Stomach (tissue), 4 donors: Measurements from ENCODE around the gene TMEM255B.

Experiments
- POLR2AphosphoS5 ChIP-seq, 3 donors: sonication (generic); formaldehyde crosslinking; IDR thresholded peaks; one replicate each; pipeline ENCODE4 v1.6.1; 2016; ENCODE audit warnings: antibody characterized with exemption in 3 of 3
- TF ChIP-seq, protein P1 (sequence below), 7 experiments: fragments of 450-650 bp in 4 of 7; fragments of 200-600 bp in 3 of 7; sonication (generic) in 3 of 7; IDR thresholded peaks; one replicate each; pipeline ENCODE4 v1.5.1; 2016 to 2019; ENCODE audit warnings: antibody characterized with exemption in 7 of 7, control low read depth in 2 of 7, mild to moderate bottlenecking in 1 of 7

GRCh38 chr13:113816254-113816929 is 57.4 kb downstream of the TMEM255B start:
- TF ChIP-seq, protein P1, sequence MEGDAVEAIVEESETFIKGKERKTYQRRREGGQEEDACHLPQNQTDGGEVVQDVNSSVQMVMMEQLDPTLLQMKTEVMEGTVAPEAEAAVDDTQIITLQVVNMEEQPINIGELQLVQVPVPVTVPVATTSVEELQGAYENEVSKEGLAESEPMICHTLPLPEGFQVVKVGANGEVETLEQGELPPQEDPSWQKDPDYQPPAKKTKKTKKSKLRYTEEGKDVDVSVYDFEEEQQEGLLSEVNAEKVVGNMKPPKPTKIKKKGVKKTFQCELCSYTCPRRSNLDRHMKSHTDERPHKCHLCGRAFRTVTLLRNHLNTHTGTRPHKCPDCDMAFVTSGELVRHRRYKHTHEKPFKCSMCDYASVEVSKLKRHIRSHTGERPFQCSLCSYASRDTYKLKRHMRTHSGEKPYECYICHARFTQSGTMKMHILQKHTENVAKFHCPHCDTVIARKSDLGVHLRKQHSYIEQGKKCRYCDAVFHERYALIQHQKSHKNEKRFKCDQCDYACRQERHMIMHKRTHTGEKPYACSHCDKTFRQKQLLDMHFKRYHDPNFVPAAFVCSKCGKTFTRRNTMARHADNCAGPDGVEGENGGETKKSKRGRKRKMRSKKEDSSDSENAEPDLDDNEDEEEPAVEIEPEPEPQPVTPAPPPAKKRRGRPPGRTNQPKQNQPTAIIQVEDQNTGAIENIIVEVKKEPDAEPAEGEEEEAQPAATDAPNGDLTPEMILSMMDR (IDR thresholded peaks at IDR 0.05) = no peak
- no peak for TF ChIP-seq POLR2AphosphoS5 (IDR thresholded peaks at IDR 0.05)
